ENCODE measurements around the gene ROR1. TPM values are rescaled to one million over a fixed set of nuclear protein-coding genes. Genes with fewer than 3 reads are reported as not detected.

ROR1 gene
- total RNA-seq, 1 donor from 2014 or later, result 131 TPM

DNA sequence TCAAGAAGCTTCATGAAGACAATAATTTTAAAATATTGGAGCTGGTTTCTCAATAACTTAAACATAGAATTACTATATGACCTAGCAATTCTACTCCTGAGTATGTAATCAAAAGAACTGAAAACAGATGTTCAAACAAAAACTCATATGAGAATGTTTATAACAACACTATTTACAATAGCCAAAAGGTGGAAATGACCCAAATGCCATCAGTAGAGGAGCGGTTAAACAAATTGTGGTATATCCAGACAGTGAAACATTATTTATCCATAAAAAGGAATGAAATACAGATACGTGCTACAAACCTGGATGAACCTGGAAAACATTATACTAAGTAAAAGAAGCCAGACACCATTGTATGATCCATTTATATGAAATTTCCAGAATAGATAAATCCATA, 366.8 kb downstream of the ROR1 start:
- no peak for DNase-seq (ENCODE audit: low spot score)
- H3K36me3 Mint-ChIP-seq (ENCODE audit: low read depth), result peaks cover 45% of the 10 kb centered on the region
- no peaks in the 10 kb centered on the region for H3K9me3 Mint-ChIP-seq (ENCODE audit: low read depth)
- peak overlapping the region; percentile 29 for H3K27ac Mint-ChIP-seq (ENCODE audit: unreplicated experiment)
- peaks cover 46% of the 10 kb centered on the region for H3K4me1 Mint-ChIP-seq (ENCODE audit: low read depth)
- TF ChIP-seq, protein P1, sequence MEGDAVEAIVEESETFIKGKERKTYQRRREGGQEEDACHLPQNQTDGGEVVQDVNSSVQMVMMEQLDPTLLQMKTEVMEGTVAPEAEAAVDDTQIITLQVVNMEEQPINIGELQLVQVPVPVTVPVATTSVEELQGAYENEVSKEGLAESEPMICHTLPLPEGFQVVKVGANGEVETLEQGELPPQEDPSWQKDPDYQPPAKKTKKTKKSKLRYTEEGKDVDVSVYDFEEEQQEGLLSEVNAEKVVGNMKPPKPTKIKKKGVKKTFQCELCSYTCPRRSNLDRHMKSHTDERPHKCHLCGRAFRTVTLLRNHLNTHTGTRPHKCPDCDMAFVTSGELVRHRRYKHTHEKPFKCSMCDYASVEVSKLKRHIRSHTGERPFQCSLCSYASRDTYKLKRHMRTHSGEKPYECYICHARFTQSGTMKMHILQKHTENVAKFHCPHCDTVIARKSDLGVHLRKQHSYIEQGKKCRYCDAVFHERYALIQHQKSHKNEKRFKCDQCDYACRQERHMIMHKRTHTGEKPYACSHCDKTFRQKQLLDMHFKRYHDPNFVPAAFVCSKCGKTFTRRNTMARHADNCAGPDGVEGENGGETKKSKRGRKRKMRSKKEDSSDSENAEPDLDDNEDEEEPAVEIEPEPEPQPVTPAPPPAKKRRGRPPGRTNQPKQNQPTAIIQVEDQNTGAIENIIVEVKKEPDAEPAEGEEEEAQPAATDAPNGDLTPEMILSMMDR (IDR thresholded peaks at IDR 0.05), result no peak
- H3K27me3 Mint-ChIP-seq (ENCODE audit: low read depth), result no peaks in the 10 kb centered on the region
- H3K4me3 Mint-ChIP-seq (ENCODE audit: unreplicated experiment), result no peak overlapping the region

DNA sequence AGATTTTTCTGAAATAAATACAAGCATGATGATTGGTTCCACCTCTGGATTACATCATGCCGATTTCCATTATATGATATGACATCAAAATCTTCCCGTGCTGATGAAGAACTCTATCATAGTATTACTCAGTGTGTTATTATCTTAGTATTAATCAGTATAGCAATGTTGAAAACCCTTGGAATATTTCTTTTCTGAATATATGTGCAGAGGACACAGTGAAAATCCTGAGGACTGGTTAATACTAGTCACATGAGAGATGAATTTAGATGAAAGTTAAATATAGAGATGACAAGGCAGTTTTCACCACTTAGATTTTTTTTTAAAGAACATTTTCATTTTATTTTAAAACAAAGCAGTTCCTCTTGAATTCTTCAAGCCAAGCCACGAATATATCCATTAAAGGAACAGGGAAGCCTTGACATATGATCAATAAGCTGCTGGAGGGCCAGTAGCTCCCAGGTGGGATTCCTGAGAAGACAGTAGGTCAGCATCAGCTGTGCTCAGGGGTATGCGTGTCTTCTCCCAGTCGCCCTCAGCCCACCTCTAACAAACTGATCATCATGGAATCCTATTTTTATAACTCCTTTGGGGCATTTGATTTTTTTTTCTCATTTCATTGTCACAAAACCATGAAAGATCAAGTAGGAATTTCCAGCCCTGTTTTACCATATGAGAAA, 373.4 kb downstream of the ROR1 start:
- H3K36me3 Mint-ChIP-seq (ENCODE audit: low read depth), result peaks cover 55% of the 10 kb centered on the region
- H3K9me3 Mint-ChIP-seq (ENCODE audit: low read depth), result no peaks in the 10 kb centered on the region
- TF ChIP-seq, protein P1 (IDR thresholded peaks at IDR 0.05), result no peak
- no peaks in the 10 kb centered on the region for H3K27me3 Mint-ChIP-seq (ENCODE audit: low read depth)
- no peak overlapping the region for H3K4me3 Mint-ChIP-seq (ENCODE audit: unreplicated experiment)
- H3K4me1 Mint-ChIP-seq (ENCODE audit: low read depth), result peaks cover 33% of the 10 kb centered on the region
- peak overlapping the region; percentile 74 for H3K27ac Mint-ChIP-seq (ENCODE audit: unreplicated experiment)
- DNase-seq (ENCODE audit: low spot score), result no peak

DNA sequence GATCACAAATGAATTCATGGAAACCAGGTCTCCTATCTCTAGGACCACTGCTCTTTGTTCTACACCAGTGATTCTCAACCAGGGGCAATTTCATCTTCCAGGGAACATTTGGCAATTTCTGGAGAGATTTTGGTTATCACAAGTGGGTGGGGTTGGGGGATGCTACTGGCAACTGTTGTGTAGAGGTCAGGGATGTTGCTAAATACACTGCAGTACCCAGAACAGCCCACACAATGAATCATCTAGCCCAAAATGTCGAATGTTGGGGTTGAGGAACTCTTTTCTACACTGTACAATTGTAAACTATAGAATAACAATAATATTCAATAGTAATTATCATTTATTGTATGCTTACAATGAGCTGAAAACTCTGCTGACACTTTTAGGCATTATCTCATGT, 373.9 kb downstream of the ROR1 start:
- peaks cover 52% of the 10 kb centered on the region for H3K36me3 Mint-ChIP-seq (ENCODE audit: low read depth)

DNA sequence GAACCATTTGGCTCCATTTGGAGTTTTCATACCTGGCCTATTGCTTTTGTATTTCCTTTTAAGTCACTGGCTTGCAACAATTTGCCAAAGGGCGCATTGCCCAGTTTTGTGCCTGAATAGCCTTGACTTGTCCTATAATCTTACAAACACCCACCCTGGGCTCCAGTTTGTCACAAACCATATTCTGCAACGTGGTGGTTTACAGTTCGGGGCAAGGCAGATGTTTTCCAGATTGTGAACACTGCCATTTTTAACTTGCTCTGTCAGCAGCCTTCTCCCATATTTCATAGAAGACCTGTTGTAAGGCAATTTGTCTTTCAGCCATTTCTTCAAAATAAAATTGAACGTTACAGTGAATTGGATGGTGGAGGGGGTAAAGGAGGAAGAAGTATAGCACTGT, 376.4 kb downstream of the ROR1 start:
- no peak overlapping the region for H3K4me3 Mint-ChIP-seq (ENCODE audit: unreplicated experiment)
- peaks cover 33% of the 10 kb centered on the region for H3K4me1 Mint-ChIP-seq (ENCODE audit: low read depth)
- H3K9me3 Mint-ChIP-seq (ENCODE audit: low read depth), result no peaks in the 10 kb centered on the region
- no peak overlapping the region for H3K27ac Mint-ChIP-seq (ENCODE audit: unreplicated experiment)
- H3K27me3 Mint-ChIP-seq (ENCODE audit: low read depth), result no peaks in the 10 kb centered on the region
- H3K36me3 Mint-ChIP-seq (ENCODE audit: low read depth), result peaks cover 45% of the 10 kb centered on the region
- DNase-seq (ENCODE audit: low spot score), result no peak
- TF ChIP-seq, protein P1 (IDR thresholded peaks at IDR 0.05), result no peak

More for the DNA sequence above, 373.9 kb downstream of the ROR1 start:
- H3K9me3 Mint-ChIP-seq (ENCODE audit: low read depth), result no peaks in the 10 kb centered on the region
- H3K27ac Mint-ChIP-seq (ENCODE audit: unreplicated experiment), result peak overlapping the region; percentile 74
- DNase-seq (ENCODE audit: low spot score), result no peak
- no peaks in the 10 kb centered on the region for H3K27me3 Mint-ChIP-seq (ENCODE audit: low read depth)
- H3K4me1 Mint-ChIP-seq (ENCODE audit: low read depth), result peaks cover 33% of the 10 kb centered on the region
- TF ChIP-seq, protein P1 (IDR thresholded peaks at IDR 0.05), result no peak
- no peak overlapping the region for H3K4me3 Mint-ChIP-seq (ENCODE audit: unreplicated experiment)

DNA sequence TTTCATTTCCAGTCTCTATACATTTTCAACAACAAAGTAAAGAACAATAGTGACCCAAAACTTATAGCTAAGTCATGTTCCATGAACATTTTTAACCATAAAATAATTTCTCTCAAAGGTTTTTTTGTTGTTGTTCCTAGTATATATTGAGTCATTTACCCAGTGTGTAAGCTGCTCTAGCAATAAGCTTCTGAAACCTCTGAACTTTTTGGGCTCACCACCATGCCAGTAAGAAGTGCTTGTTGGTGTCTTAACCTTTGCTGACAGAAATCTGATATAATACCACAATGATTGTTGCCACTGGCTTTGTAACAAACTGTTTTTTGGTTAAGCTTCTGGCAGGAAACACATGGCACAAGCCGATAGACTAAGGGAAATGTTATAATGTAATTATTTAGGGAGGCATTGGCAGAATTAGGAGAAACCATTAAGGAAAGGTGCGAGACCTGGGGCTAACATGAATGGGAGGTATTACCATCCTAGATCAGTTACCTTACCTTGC, 377.0 kb downstream of the ROR1 start:
- Mint-ChIP-seq H3K27ac (ENCODE audit: unreplicated experiment) (no peak overlapping the region), H3K36me3 (ENCODE audit: low read depth) (peaks cover 43% of the 10 kb centered on the region), H3K4me3 (ENCODE audit: unreplicated experiment) (no peak overlapping the region), H3K4me1 (ENCODE audit: low read depth) (peaks cover 33% of the 10 kb centered on the region), H3K9me3 (ENCODE audit: low read depth) (no peaks in the 10 kb centered on the region), H3K27me3 (ENCODE audit: low read depth) (no peaks in the 10 kb centered on the region)
- no peak for DNase-seq (ENCODE audit: low spot score)
- TF ChIP-seq, protein P1 (IDR thresholded peaks at IDR 0.05), result no peak
